OCI-LY3 (cell line): Measurements from ENCODE around the gene DAPP1.

ENCODE experiments used
- H2AFZ ChIP-seq: fragments of 200-600, 300-600 bp; shearing (Covaris generic); 2 replicates; pipeline ENCODE4 v1.6.0; 2014; ENCODE audit warnings: antibody characterized with exemption, low read depth, low read length
- H3K27ac ChIP-seq: fragments of 200-600, 300-600 bp; sonication (generic); 2 replicates; pipeline ENCODE4 v1.5.1; 2014; ENCODE audit warnings: mild to moderate bottlenecking, low read length, moderate library complexity, mixed read lengths
- H3K27me3 ChIP-seq: fragments of 200-600, 300-600 bp; sonication (generic); 2 replicates; pipeline ENCODE4 v1.6.1; 2014; ENCODE audit warnings: low read depth, low read length, mixed read lengths
- H3K36me3 ChIP-seq: fragments of 200-600, 300-600 bp; sonication (generic); replicated peaks from 2 replicates; pipeline ENCODE3; 2014; ENCODE audit warnings: low read depth, low read length, mixed read lengths
- H3K4me1 ChIP-seq: fragments of 300-600, 200-600 bp; sonication (generic); 2 replicates; pipeline ENCODE4 v1.6.1; 2014; ENCODE audit warnings: low read length, mixed read lengths
- H3K4me2 ChIP-seq: fragments of 200-600, 300-600 bp; sonication (generic); 2 replicates; pipeline ENCODE4 v1.6.1; 2014; ENCODE audit warnings: low read length, mixed read lengths
- H3K4me3 ChIP-seq: fragments of 300-600, 200-600 bp; sonication (generic); 2 replicates; pipeline ENCODE4 v1.5.1; 2014; ENCODE audit warnings: antibody characterized with exemption, mild to moderate bottlenecking, low read length, moderate library complexity
- H3K79me2 ChIP-seq: fragments of 300-600, 200-600 bp; shearing (Covaris generic); 2 replicates; pipeline ENCODE4 v1.6.1; 2014; ENCODE audit warnings: mild to moderate bottlenecking, low read length, mixed read lengths
- H3K9ac ChIP-seq: fragments of 300-600, 200-600 bp; shearing (Covaris generic); 2 replicates; pipeline ENCODE4 v1.6.0; 2014; ENCODE audit warnings: mild to moderate bottlenecking, low read length, moderate library complexity
- H3K9me3 ChIP-seq: fragments of 200-600, 300-600 bp; shearing (Covaris generic); 2 replicates; pipeline ENCODE4 v1.6.1; 2014; ENCODE audit warnings: low read length, mixed read lengths; ENCODE audit not compliant: insufficient read depth
- H4K20me1 ChIP-seq: fragments of 200-600, 300-600 bp; sonication (generic); 2 replicates; pipeline ENCODE4 v1.6.1; 2016; ENCODE audit warnings: low read length, mixed read lengths; ENCODE audit not compliant: insufficient read depth
- CTCF ChIP-seq: fragments of 200-600, 300-600 bp; sonication (generic); IDR thresholded peaks from 2 replicates; pipeline ENCODE4 v1.5.1; 2014; ENCODE audit warnings: antibody characterized with exemption, low read length, low read depth
- EZH2phosphoT487 ChIP-seq: fragments of 200-600 bp; shearing (Covaris generic); IDR thresholded peaks from 2 replicates; pipeline ENCODE4 v1.6.1; 2018; ENCODE audit warnings: antibody characterized with exemption, mixed run types, low read depth

The DAPP1 gene

GRCh38 chr4:99806545-99806944 is 10.1 kb upstream of the DAPP1 start:
- H3K27me3 ChIP-seq, result no peaks in the 10 kb centered on the region
- no peak overlapping the region for H3K27ac ChIP-seq
- no peaks in the 10 kb centered on the region for H4K20me1 ChIP-seq
- H3K9me3 ChIP-seq, result no peaks in the 10 kb centered on the region
- no peak overlapping the region for H2AFZ ChIP-seq
- H3K9ac ChIP-seq, result no peak overlapping the region
- TF ChIP-seq EZH2phosphoT487, result no peak
- no peak for TF ChIP-seq CTCF
- H3K4me2 ChIP-seq, result no peak overlapping the region
- H3K79me2 ChIP-seq, result no peaks in the 10 kb centered on the region
- no peak overlapping the region for H3K4me3 ChIP-seq
- H3K36me3 ChIP-seq, result no peaks in the 10 kb centered on the region
- peaks cover 22% of the 10 kb centered on the region for H3K4me1 ChIP-seq

- Histone ChIP-seq H3K36me3 (no peaks in the 10 kb centered on the region), H3K4me2 (peak overlapping the region; percentile 87; the same call in 1 of the 2 replicates), H3K4me1 (peaks cover 28% of the 10 kb centered on the region), H4K20me1 (no peaks in the 10 kb centered on the region), H3K9ac (no peak overlapping the region), H3K4me3 (no peak overlapping the region), H2AFZ (peak overlapping the region; percentile 83), H3K27ac (no peak overlapping the region), H3K79me2 (no peaks in the 10 kb centered on the region), H3K9me3 (no peaks in the 10 kb centered on the region), H3K27me3 (no peaks in the 10 kb centered on the region)
- TF ChIP-seq CTCF (no peak), EZH2phosphoT487 (no peak)
Measured at GRCh38 chr4:99807666-99808065, 9.0 kb upstream of the DAPP1 start.

- Histone ChIP-seq H3K9ac (peak overlapping the region; percentile 43), H3K27me3 (no peaks in the 10 kb centered on the region), H3K79me2 (no peaks in the 10 kb centered on the region), H2AFZ (peak overlapping the region; percentile 83), H3K4me3 (peak overlapping the region; percentile 63), H3K27ac (no peak overlapping the region), H3K4me1 (peaks cover 28% of the 10 kb centered on the region), H3K9me3 (no peaks in the 10 kb centered on the region), H4K20me1 (no peaks in the 10 kb centered on the region), H3K4me2 (peak overlapping the region; percentile 87), H3K36me3 (no peaks in the 10 kb centered on the region)
- TF ChIP-seq EZH2phosphoT487 (no peak), CTCF (peak; percentile 92)
Measured at GRCh38 chr4:99808260-99808857, 8.3 kb upstream of the DAPP1 start.

- Histone ChIP-seq H3K4me1 (peaks cover 32% of the 10 kb centered on the region), H3K9ac (peak overlapping the region; percentile 43; the same call in 1 of the 2 replicates), H3K27me3 (no peaks in the 10 kb centered on the region), H3K9me3 (no peaks in the 10 kb centered on the region), H3K79me2 (no peaks in the 10 kb centered on the region), H2AFZ (peak overlapping the region; percentile 83), H3K4me3 (peak overlapping the region; percentile 63), H4K20me1 (no peaks in the 10 kb centered on the region), H3K36me3 (no peaks in the 10 kb centered on the region), H3K4me2 (peak overlapping the region; percentile 87), H3K27ac (peak overlapping the region; percentile 40; the same call in 1 of the 2 replicates)
- TF ChIP-seq EZH2phosphoT487, result no peak
- no peak for TF ChIP-seq CTCF
Measured at GRCh38 chr4:99809326-99809725, 7.3 kb upstream of the DAPP1 start.
